Smooth muscle cell (in vitro differentiated cells): ENCODE measurements around the gene LCORL. TPM values are rescaled to one million over a fixed set of nuclear protein-coding genes. Genes with fewer than 3 reads are reported as not detected.

Source experiments
- DNase-seq: peaks from one replicate; lab custom pipeline; 2025; ENCODE audit not compliant: unreplicated experiment; lab: John Stamatoyannopoulos, UW
- H2AFZ ChIP-seq: fragments of 200-600 bp; sonication (generic); 2 replicates; pipeline ENCODE4 v1.6.0; 2016; ENCODE audit warnings: antibody characterized with exemption, low read depth, mild to moderate bottlenecking
- H3F3A ChIP-seq: fragments of 200-600 bp; sonication (generic); 2 replicates; pipeline ENCODE4 v1.6.0; 2017; ENCODE audit warnings: antibody characterized with exemption, low read depth
- H3K27ac ChIP-seq: fragments of 200-600 bp; sonication (generic); 2 replicates; pipeline ENCODE4 v1.5.1; 2016; ENCODE audit warnings: low read depth, mild to moderate bottlenecking
- H3K27me3 ChIP-seq: fragments of 200-600 bp; sonication (generic); 2 replicates; pipeline ENCODE4 v1.6.1; 2016; ENCODE audit warnings: low read depth, mild to moderate bottlenecking
- H3K36me3 ChIP-seq: fragments of 200-600 bp; sonication (generic); 2 replicates; pipeline ENCODE4 v1.5.1; 2016; ENCODE audit warnings: low read depth
- H3K4me1 ChIP-seq: fragments of 200-600 bp; sonication (generic); 2 replicates; pipeline ENCODE4 v1.5.1; 2016; ENCODE audit warnings: low read depth
- H3K4me2 ChIP-seq: fragments of 200-600 bp; sonication (generic); 2 replicates; pipeline ENCODE4 v1.6.0; 2016; ENCODE audit warnings: mild to moderate bottlenecking
- H3K4me3 ChIP-seq: fragments of 200-600 bp; sonication (generic); 2 replicates; pipeline ENCODE4 v1.5.1; 2016; ENCODE audit warnings: mild to moderate bottlenecking
- H3K79me2 ChIP-seq: fragments of 200-600 bp; sonication (generic); 2 replicates; pipeline ENCODE4 v1.6.0; 2016; ENCODE audit warnings: low read depth, mild to moderate bottlenecking
- H3K9ac ChIP-seq: fragments of 200-600 bp; sonication (generic); 2 replicates; pipeline ENCODE4 v1.6.0; 2016; ENCODE audit warnings: low read depth
- H3K9me3 ChIP-seq: fragments of 200-600 bp; sonication (generic); replicated peaks from 2 replicates; pipeline ENCODE4 v1.5.1; 2016; ENCODE audit warnings: low read depth
- H4K20me1 ChIP-seq: fragments of 200-600 bp; sonication (generic); 2 replicates; pipeline ENCODE4 v1.6.0; 2016; ENCODE audit warnings: low read depth
- WGBS: methylation state at CpG from one replicate; pipeline ENCODE4 v1.1.7; 2016; ENCODE audit warnings: low lambda C conversion rate; 5-methylcytosine and 5-hydroxymethylcytosine counted together
- polyA plus RNA-seq: library from polyadenylated mRNA; unstranded; fragments of >200 nt; fragmentation: Nextera tagmentation; extraction: Ambion mirVana; gene quantifications from 2 replicates; pipeline ENCODE4 v1.2.1, GENCODE V29; 2016
- total RNA-seq: library from RNA; depleted of rRNA; stranded (reverse); fragments of >200 nt; gene quantifications from 2 replicates; pipeline ENCODE4 v1.2.3, GENCODE V29; 2014
- TF ChIP-seq, protein P1 (sequence below): fragments of 200-600 bp; sonication (generic); IDR thresholded peaks from 2 replicates; pipeline ENCODE4 v1.5.1; 2017; ENCODE audit warnings: borderline replicate concordance, mild to moderate bottlenecking, antibody characterized with exemption; ENCODE audit not compliant: insufficient read depth, poor library complexity, severe bottlenecking

The LCORL gene
- total and polyA plus RNA-seq, 2 experiments from 2014 or later = 11.2 to 16.6 TPM

DNA sequence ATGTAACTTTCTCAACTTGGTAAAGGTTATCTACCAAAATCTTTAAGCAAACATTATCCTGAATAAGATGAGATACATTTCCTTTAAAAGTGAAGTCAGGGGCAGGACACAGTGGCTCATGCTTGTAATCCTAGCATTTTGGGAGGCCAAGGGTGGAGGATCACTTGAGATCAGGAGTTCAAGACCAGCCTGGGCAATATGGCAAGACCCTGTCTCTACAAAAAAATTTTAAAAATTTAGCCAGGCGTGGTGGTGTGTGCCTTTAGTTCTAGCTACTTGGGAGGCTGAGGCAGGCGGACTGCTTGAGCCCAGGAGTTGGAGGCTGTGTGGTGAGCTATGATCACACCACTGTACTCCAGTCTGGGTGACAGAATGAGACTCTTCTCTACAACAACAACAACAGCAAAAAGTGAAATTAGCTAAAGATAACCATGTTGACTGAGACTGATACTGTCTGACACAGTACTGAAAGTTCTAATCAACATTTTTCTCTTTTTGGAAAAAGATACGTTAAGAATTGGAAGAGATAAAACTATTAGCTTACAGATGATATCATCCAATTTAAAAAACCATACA, 215.9 kb downstream of the LCORL start:
- Histone ChIP-seq H3K79me2 (peaks cover 61% of the 10 kb centered on the region), H3K4me2 (no peak overlapping the region), H4K20me1 (peaks cover 79% of the 10 kb centered on the region), H2AFZ (no peak overlapping the region), H3K9ac (no peak overlapping the region), H3K9me3 (no peaks in the 10 kb centered on the region), H3K4me3 (no peak overlapping the region), H3K36me3 (peaks cover 11% of the 10 kb centered on the region), H3K27ac (no peak overlapping the region), H3F3A (no peaks in the 10 kb centered on the region), H3K4me1 (peaks cover 30% of the 10 kb centered on the region), H3K27me3 (no peaks in the 10 kb centered on the region)
- WGBS = 97% methylated on average over 3 of the region's 3 CpGs
- TF ChIP-seq, protein P1, sequence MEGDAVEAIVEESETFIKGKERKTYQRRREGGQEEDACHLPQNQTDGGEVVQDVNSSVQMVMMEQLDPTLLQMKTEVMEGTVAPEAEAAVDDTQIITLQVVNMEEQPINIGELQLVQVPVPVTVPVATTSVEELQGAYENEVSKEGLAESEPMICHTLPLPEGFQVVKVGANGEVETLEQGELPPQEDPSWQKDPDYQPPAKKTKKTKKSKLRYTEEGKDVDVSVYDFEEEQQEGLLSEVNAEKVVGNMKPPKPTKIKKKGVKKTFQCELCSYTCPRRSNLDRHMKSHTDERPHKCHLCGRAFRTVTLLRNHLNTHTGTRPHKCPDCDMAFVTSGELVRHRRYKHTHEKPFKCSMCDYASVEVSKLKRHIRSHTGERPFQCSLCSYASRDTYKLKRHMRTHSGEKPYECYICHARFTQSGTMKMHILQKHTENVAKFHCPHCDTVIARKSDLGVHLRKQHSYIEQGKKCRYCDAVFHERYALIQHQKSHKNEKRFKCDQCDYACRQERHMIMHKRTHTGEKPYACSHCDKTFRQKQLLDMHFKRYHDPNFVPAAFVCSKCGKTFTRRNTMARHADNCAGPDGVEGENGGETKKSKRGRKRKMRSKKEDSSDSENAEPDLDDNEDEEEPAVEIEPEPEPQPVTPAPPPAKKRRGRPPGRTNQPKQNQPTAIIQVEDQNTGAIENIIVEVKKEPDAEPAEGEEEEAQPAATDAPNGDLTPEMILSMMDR = no peak
- no peak for DNase-seq

DNA sequence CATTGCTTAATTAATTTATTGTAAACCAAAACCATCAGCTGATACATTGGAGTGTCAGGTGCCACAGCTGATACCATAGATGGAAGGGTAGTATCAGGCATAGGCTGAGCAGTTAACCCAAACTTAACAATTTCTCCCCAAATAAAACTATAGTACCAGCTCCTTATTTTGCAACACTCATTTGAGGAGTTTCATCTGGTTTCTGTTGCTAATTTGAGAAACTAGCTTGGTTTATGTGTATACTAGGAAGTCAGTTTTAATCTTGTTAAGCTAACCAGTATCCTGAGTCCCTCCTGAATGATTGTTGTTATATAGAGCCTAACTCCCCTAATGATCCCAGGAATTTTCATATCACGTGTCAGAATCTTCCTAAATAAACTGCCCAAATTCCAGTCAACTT, 223.7 kb downstream of the LCORL start:
- Histone ChIP-seq H3K4me3 (no peak overlapping the region), H3K36me3 (peaks cover 4% of the 10 kb centered on the region), H3K27ac (no peak overlapping the region), H3K27me3 (no peaks in the 10 kb centered on the region), H3K9me3 (no peaks in the 10 kb centered on the region), H2AFZ (no peak overlapping the region), H3K4me2 (no peak overlapping the region), H3F3A (no peaks in the 10 kb centered on the region), H3K9ac (no peak overlapping the region), H4K20me1 (peaks cover 28% of the 10 kb centered on the region), H3K4me1 (no peaks in the 10 kb centered on the region), H3K79me2 (peaks cover 5% of the 10 kb centered on the region)
- TF ChIP-seq, protein P1 = no peak
- WGBS = 92% methylated on average over 1 of the region's 1 CpG
- no peak for DNase-seq

DNA sequence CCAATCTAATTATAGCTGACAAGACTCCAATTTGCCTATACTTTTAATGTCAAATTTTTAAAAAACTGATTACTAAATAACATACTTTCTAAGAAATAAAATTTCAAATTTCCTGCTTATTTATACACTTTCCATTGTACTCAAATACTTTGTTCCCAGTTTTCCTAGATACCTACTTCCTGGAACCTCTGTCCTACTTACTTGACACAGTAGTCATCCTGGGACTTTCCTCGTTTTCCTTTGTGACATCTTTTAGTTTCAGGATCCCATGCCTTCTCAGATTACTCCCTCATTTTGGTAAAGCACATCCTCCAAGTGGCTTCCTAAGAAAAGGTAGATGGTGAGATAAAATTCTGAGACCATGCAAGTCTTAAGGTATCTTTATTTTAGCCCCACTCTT, 226.8 kb downstream of the LCORL start:
- Histone ChIP-seq H3F3A (no peaks in the 10 kb centered on the region), H3K9ac (no peak overlapping the region), H3K9me3 (no peaks in the 10 kb centered on the region), H3K79me2 (no peaks in the 10 kb centered on the region), H3K4me1 (no peaks in the 10 kb centered on the region), H4K20me1 (peaks cover 8% of the 10 kb centered on the region), H3K27me3 (no peaks in the 10 kb centered on the region), H3K4me3 (no peak overlapping the region), H2AFZ (no peak overlapping the region), H3K27ac (no peak overlapping the region), H3K36me3 (no peaks in the 10 kb centered on the region), H3K4me2 (no peak overlapping the region)
- no peak for DNase-seq
- TF ChIP-seq, protein P1 = no peak
- WGBS = 85% methylated on average over 1 of the region's 1 CpG

Other genes starting within 250 kb of the LCORL start
- not detected in 2 replicates for gene FAM184B, start 240.1 kb downstream of the LCORL start, total RNA-seq
- 0.06 TPM in 1 of 2 replicates, not detected in the other for gene FAM184B, start 240.1 kb downstream of the LCORL start, polyA plus RNA-seq
- gene DCAF16, start 211.0 kb downstream of the LCORL start, total RNA-seq = 19.3 and 19.4 TPM in 2 replicates
- 6.5 and 9.3 TPM in 2 replicates for gene DCAF16, start 211.0 kb downstream of the LCORL start, polyA plus RNA-seq
- 19.6 and 20.1 TPM in 2 replicates for gene NCAPG, start 210.8 kb downstream of the LCORL start, total RNA-seq
- gene NCAPG, start 210.8 kb downstream of the LCORL start, polyA plus RNA-seq = 2.7 and 6.9 TPM in 2 replicates